HFF-Myc (cell line): ENCODE results near the gene TMEM135.

ENCODE experiments used
- DNase-seq: peaks from one replicate; pipeline ENCODE4 v3.0.0-alpha.2; 2011; ENCODE audit warnings: low read depth; ENCODE audit errors: extremely low read depth
- H3K4me3 ChIP-seq: replicated peaks from 2 replicates; pipeline ENCODE4 v1.5.1; 2011; ENCODE audit warnings: low read depth, mild to moderate bottlenecking, control low read depth, low read length
- CTCF ChIP-seq: IDR thresholded peaks from 2 replicates; pipeline ENCODE4 v1.5.1; 2012; ENCODE audit warnings: mild to moderate bottlenecking, low read depth, low read length, control low read depth; ENCODE audit errors: missing control alignments

TMEM135 gene

GRCh38 chr11:87007963-87008362 lies 29.8 kb upstream of the TMEM135 start:
- no peak for TF ChIP-seq CTCF
- no peak overlapping the region for H3K4me3 ChIP-seq
- no peak for DNase-seq

GRCh38 chr11:87012089-87012488 lies 25.6 kb upstream of the TMEM135 start:
- no peak for DNase-seq
- no peak for TF ChIP-seq CTCF
- H3K4me3 ChIP-seq = no peak overlapping the region

- DNase-seq = no peak
- no peak for TF ChIP-seq CTCF
- H3K4me3 ChIP-seq = no peak overlapping the region
These were observed 25.1 kb upstream of the TMEM135 start for GRCh38 chr11:87012673-87013072.

- DNase-seq = no peak
- no peak for TF ChIP-seq CTCF
- H3K4me3 ChIP-seq = no peak overlapping the region
These were observed 23.6 kb upstream of the TMEM135 start for GRCh38 chr11:87013912-87014825.

- H3K4me3 ChIP-seq = no peak overlapping the region
- no peak for DNase-seq
- no peak for TF ChIP-seq CTCF
These were observed 22.1 kb upstream of the TMEM135 start for GRCh38 chr11:87015645-87016044.

- no peak for DNase-seq
- TF ChIP-seq CTCF = no peak
- H3K4me3 ChIP-seq = no peak overlapping the region
These were observed 18.0 kb upstream of the TMEM135 start for GRCh38 chr11:87019613-87020271.
